Activated T-helper 2 cell treated with anti-CD3 and anti-CD28 coated beads, Interferon-gamma antibody, Interleukin-2, Interleukin-4, amounts not matched to agents 10 μg/mL and 5 μg/mL and 100 μg/mL, durations not matched to agents 14 hours and 24 hours and 36 hours (primary cell): ENCODE measurements around the gene CNBP. TPM values are rescaled to one million over a fixed set of nuclear protein-coding genes. Genes with fewer than 3 reads are reported as not detected.

ENCODE experiments used
- DNase-seq: peaks from one replicate; pipeline ENCODE4 v3.0.0; 2021; ENCODE audit warnings: low spot score
- H3K27ac Mint-ChIP-seq: one replicate; pipeline ENCODE4 v1.8.0; 2021; ENCODE audit warnings: mixed read lengths
- H3K27me3 Mint-ChIP-seq: one replicate; pipeline ENCODE4 v1.8.0; 2021; ENCODE audit warnings: low read depth, mixed read lengths
- H3K36me3 Mint-ChIP-seq: one replicate; pipeline ENCODE4 v1.8.0; 2021; ENCODE audit warnings: low read depth, mixed read lengths
- H3K4me1 Mint-ChIP-seq: one replicate; pipeline ENCODE4 v1.8.0; 2021; ENCODE audit warnings: low read depth, mixed read lengths
- H3K4me3 Mint-ChIP-seq: one replicate; pipeline ENCODE4 v1.8.0; 2021; ENCODE audit warnings: low read depth, mild to moderate bottlenecking, moderate library complexity, mixed read lengths
- H3K9me3 Mint-ChIP-seq: one replicate; pipeline ENCODE4 v1.8.0; 2021; ENCODE audit warnings: mixed read lengths
- intact Hi-C: fragments of 100-400 bp; cut with micrococcal nuclease; formaldehyde crosslinking; loops from one replicate; pipeline ENCODE4 v1.15.1; 2023
- total RNA-seq: library from RNA; stranded (reverse); gene quantifications from 2 replicates; pipeline ENCODE4 v1.2.3, GENCODE V29; 2022

Gene CNBP
- total RNA-seq, 1 donor from 2014 or later = 351 TPM

DNA sequence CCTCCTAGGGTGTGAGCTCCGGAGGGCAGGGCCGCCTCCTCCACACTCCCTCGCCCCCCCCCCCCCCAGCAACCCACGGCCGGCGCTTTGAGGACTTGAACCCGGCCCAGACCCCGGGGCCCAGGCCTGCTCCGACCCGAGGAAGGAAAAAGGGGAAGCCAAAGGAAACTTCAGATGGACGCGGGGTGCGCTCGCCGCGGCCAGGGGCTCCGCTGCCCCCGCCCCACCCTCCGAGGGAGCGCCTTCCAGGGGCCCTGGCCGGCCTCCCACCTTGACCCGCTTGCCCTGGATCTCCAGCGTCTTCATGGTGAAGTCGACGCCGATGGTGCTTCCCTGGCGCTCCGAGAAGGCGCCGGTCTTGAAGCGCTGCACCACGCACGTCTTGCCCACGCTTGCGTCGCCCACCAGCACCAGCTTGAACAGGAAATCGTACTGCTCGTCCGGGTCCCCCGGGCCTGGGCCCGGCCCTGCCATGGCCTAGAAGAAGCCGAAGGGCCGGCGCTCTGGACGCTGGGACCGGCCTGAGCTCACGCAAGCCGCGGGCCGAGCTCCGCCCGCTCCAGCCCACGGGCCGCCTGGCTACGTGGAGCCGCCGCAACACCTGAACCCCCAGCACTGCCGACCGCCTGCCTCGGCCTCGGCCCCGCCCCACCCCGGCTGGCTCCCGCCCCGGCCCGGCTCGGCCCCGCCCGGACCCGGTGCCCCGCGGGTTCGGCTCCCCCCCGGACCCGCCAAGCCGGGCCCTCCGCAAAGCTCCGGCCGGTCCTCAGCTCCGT, 62.5 kb downstream of the CNBP start:
- peaks cover 46% of the 10 kb centered on the region for H3K36me3 Mint-ChIP-seq
- H3K4me3 Mint-ChIP-seq = peak overlapping the region; percentile 94
- intact Hi-C loops = loop anchor here (2.0 to 5.0 kb wide), 4 partner anchors 62 to 321 kb away; partner anchors contain the start of genes CNBP and IFT122
- peaks cover 49% of the 10 kb centered on the region for H3K4me1 Mint-ChIP-seq
- H3K9me3 Mint-ChIP-seq = no peaks in the 10 kb centered on the region
- H3K27ac Mint-ChIP-seq = peak overlapping the region; percentile 97
- no peaks in the 10 kb centered on the region for H3K27me3 Mint-ChIP-seq
- no peak for DNase-seq

- no peaks in the 10 kb centered on the region for H3K9me3 Mint-ChIP-seq
- peaks cover 45% of the 10 kb centered on the region for H3K36me3 Mint-ChIP-seq
- peaks cover 52% of the 10 kb centered on the region for H3K4me1 Mint-ChIP-seq
- peak overlapping the region; percentile 97 for H3K27ac Mint-ChIP-seq
- H3K27me3 Mint-ChIP-seq = no peaks in the 10 kb centered on the region
- DNase-seq = peak; percentile 93
- H3K4me3 Mint-ChIP-seq = peak overlapping the region; percentile 94
- intact Hi-C loops = loop anchor here (1.0 to 5.0 kb wide), 6 partner anchors 41 to 322 kb away; partner anchors contain the start of genes CNBP, COPG1, IFT122 and ISY1
Measured at GRCh38 chr3:129120254-129121004, 63.3 kb downstream of the CNBP start.

DNA sequence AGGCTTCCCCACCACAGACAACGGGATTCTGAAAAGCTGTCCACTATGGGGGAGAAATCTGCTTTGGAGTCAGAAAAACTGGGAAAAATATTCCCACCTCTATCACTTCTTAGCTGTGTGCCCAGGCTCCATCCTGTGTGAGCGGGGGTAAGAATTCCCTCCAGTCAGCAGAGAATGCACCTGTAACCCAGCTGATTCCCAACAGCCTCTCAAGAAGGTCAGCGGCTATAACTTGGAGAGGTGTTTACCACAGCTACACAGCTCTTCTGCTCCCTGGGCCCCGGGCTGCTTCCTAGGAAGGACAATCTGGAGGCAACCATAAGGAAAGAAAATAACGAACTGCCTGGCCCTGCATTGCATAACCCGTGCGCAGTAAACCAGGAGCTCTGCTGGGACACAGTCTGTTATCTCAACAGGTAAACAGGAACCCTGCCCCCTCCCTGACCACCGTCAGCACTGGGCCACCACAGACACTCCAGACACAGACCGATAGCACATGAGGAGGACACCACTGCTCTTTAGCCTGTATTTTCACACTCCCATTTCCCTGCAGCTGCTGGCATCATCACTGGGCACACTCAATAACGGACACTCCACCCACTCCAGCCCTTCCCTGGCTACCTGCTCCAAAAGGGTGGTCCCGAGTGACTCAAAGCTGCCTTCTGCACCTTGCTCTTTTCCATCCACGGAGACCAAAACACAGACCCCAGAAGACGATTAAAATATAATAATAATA, 64.2 kb downstream of the CNBP start:
- Mint-ChIP-seq H3K36me3 (peaks cover 49% of the 10 kb centered on the region), H3K27ac (peak overlapping the region; percentile 97), H3K4me1 (peaks cover 57% of the 10 kb centered on the region), H3K27me3 (no peaks in the 10 kb centered on the region), H3K9me3 (no peaks in the 10 kb centered on the region), H3K4me3 (peak overlapping the region; percentile 94)
- DNase-seq = peak; percentile 22
- intact Hi-C loops = loop anchor here (1.0 to 10.0 kb wide), 12 partner anchors 42 to 395 kb away; partner anchors contain the start of genes ACAD9, CNBP, COPG1 and IFT122

DNA sequence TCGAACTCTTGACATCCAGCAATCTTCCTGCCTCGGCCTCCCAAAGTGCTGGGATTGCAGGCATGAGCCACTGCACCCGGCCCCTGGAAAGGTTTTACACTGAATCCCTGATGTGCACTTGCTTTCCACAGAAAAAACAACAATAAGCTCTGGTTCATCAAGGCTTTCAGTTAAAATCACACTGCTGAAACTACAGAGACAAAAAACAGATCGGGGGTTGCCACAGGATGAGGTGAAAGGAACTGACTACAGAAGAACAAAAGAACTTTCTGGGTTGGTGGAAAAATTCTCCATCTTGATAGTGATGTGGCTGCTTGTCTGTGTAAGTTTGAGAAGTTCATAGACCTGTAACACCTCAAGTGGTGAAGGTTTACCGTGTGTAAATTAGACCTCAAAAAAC, 65.0 kb downstream of the CNBP start:
- peak; percentile 49 for DNase-seq
- H3K4me3 Mint-ChIP-seq = peak overlapping the region; percentile 94
- H3K36me3 Mint-ChIP-seq = peaks cover 57% of the 10 kb centered on the region
- H3K27me3 Mint-ChIP-seq = no peaks in the 10 kb centered on the region
- peak overlapping the region; percentile 97 for H3K27ac Mint-ChIP-seq
- no peaks in the 10 kb centered on the region for H3K9me3 Mint-ChIP-seq
- peaks cover 63% of the 10 kb centered on the region for H3K4me1 Mint-ChIP-seq
- intact Hi-C loops = loop anchor here (2.0 to 10.0 kb wide), 6 partner anchors 51 to 394 kb away; partner anchors contain the start of genes ACAD9 and RAB7A

Other genes with a start within 250 kb of the CNBP start
- 0.37 TPM in 1 of 2 replicates, not detected in the other for gene CFAP92, start 189.8 kb downstream of the CNBP start, total RNA-seq
- gene EFCC1, start 182.6 kb downstream of the CNBP start, total RNA-seq = 0.11 and 0.32 TPM in 2 replicates
- gene GP9, start 123.1 kb downstream of the CNBP start, total RNA-seq = not detected in 2 replicates
- gene RAB43, start 62.1 kb downstream of the CNBP start, total RNA-seq = 30.7 and 32.1 TPM in 2 replicates
- 71.4 and 78.0 TPM in 2 replicates for gene ISY1, start 22.8 kb downstream of the CNBP start, total RNA-seq
- 182 and 187 TPM in 2 replicates for gene COPG1, start 65.7 kb upstream of the CNBP start, total RNA-seq
- gene HMCES, start 95.0 kb upstream of the CNBP start, total RNA-seq = 63.6 and 70.7 TPM in 2 replicates
- gene EFCAB12, start 244.7 kb upstream of the CNBP start, total RNA-seq = 0.25 and 0.48 TPM in 2 replicates